GM12874 (cell line): ENCODE data around the gene DCC.

Experiments
- CTCF ChIP-seq: IDR thresholded peaks from 2 replicates; pipeline ENCODE4 v1.5.1; 2011; ENCODE audit warnings: low read depth, mild to moderate bottlenecking, control low read depth, low read length, moderate library complexity; ENCODE audit not compliant: insufficient read depth

DCC gene

GRCh38 chr18:52426462-52426861 is 86.5 kb downstream of the DCC start:
- no peak for TF ChIP-seq CTCF

GRCh38 chr18:52427521-52428175 is 87.7 kb downstream of the DCC start:
- TF ChIP-seq CTCF = no peak

GRCh38 chr18:52431683-52432082 is 91.7 kb downstream of the DCC start:
- no peak for TF ChIP-seq CTCF

- no peak for TF ChIP-seq CTCF
Measured at GRCh38 chr18:52433797-52434196, 93.8 kb downstream of the DCC start.

- TF ChIP-seq CTCF = no peak
Measured at GRCh38 chr18:52435301-52435700, 95.3 kb downstream of the DCC start.

- no peak for TF ChIP-seq CTCF
Measured at GRCh38 chr18:52437161-52437560, 97.2 kb downstream of the DCC start.

- TF ChIP-seq CTCF = no peak
Measured at GRCh38 chr18:52439457-52439856, 99.5 kb downstream of the DCC start.
